Measurements from ENCODE around the gene ZNF740.

ZNF740 gene

DNA sequence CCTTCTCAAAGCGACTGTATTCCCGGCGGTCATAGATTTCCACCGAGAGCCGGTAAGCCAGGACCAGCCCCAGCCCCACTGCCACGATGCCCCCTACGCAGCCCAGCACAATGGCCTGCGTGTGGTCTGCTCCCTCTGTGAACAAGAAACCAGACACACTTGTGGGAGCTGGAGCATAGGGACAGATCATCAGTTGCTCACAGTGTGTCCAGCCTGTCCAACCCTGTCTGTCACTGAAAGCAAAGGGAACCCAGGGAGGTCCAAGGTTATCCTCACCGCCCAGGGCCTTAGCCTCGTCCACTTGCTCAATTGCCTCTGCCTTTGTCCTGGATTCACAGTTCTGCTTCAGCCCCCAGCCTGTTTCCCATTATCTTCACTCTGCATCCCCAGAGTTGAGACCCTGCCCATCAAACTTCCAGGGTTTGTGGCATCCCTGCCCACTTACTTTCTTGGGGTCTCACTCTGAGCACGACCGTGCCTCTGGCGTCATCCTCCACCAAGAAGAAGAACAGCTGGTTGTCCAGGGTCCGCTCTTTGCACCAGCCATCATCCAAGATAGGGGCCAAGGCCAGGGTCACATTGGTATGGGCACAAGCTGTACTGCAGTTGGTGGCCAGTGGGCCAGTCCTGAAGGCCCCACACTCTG is 11.5 kb downstream of the ZNF740 start:
- TF ChIP-seq ZBTB7A (IDR thresholded peaks at IDR 0.05; ENCODE audit: low read depth) (no peak), EP300 (IDR thresholded peaks at IDR 0.05; ENCODE audit: borderline replicate concordance) (no peak), CEBPB (IDR thresholded peaks at IDR 0.05) (no peak), TAF1 (IDR thresholded peaks at IDR 0.05; ENCODE audit: low read depth) (no peak)
- TF ChIP-seq, protein P1, sequence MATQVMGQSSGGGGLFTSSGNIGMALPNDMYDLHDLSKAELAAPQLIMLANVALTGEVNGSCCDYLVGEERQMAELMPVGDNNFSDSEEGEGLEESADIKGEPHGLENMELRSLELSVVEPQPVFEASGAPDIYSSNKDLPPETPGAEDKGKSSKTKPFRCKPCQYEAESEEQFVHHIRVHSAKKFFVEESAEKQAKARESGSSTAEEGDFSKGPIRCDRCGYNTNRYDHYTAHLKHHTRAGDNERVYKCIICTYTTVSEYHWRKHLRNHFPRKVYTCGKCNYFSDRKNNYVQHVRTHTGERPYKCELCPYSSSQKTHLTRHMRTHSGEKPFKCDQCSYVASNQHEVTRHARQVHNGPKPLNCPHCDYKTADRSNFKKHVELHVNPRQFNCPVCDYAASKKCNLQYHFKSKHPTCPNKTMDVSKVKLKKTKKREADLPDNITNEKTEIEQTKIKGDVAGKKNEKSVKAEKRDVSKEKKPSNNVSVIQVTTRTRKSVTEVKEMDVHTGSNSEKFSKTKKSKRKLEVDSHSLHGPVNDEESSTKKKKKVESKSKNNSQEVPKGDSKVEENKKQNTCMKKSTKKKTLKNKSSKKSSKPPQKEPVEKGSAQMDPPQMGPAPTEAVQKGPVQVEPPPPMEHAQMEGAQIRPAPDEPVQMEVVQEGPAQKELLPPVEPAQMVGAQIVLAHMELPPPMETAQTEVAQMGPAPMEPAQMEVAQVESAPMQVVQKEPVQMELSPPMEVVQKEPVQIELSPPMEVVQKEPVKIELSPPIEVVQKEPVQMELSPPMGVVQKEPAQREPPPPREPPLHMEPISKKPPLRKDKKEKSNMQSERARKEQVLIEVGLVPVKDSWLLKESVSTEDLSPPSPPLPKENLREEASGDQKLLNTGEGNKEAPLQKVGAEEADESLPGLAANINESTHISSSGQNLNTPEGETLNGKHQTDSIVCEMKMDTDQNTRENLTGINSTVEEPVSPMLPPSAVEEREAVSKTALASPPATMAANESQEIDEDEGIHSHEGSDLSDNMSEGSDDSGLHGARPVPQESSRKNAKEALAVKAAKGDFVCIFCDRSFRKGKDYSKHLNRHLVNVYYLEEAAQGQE (IDR thresholded peaks at IDR 0.05; ENCODE audit: low read depth), result no peak

DNA sequence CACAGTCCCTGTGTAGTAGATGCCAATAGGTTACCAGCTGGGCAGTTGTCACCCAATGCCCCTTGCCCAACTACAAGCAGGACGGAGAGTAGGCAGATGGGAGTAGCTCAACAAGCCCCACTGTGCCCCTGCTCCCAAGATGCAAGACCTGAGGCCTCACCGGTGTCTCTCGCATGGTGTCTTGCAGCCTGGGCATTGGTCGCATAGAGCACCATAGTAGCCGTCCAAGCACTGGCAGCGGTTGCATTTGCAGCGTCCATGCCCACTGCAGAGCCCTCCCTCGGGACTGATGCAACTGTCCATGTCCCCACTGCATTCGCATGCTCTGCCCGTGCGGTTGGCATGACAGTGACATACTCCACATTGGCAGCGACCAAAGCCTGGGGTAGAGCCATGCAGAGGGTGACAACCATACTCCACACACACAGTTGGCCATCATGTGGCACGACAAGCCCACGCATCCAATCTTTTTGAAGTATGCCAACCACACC is 12.1 kb downstream of the ZNF740 start:
- TF ChIP-seq, protein P2, sequence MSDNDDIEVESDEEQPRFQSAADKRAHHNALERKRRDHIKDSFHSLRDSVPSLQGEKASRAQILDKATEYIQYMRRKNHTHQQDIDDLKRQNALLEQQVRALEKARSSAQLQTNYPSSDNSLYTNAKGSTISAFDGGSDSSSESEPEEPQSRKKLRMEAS (IDR thresholded peaks at IDR 0.05), result no peak
- TF ChIP-seq RAD21 (IDR thresholded peaks at IDR 0.05; ENCODE audit: low read depth) (no peak), TAF1 (IDR thresholded peaks at IDR 0.05; ENCODE audit: low read depth) (no peak), NFIC (IDR thresholded peaks at IDR 0.05) (no peak), EP300 (IDR thresholded peaks at IDR 0.05; ENCODE audit: borderline replicate concordance) (no peak), CREB1 (IDR thresholded peaks at IDR 0.05; ENCODE audit: low read depth) (no peak), CEBPB (IDR thresholded peaks at IDR 0.05) (no peak), YY1 (IDR thresholded peaks at IDR 0.05; ENCODE audit: low read depth) (no peak), ZBTB7A (IDR thresholded peaks at IDR 0.05; ENCODE audit: low read depth) (no peak), EGR1 (IDR thresholded peaks at IDR 0.05) (no peak), USF1 (IDR thresholded peaks at IDR 0.05) (no peak), TCF12 (IDR thresholded peaks at IDR 0.05; ENCODE audit: low read depth) (no peak), FOXM1 (IDR thresholded peaks at IDR 0.05; ENCODE audit: borderline replicate concordance, low read depth) (no peak), TEAD4 (IDR thresholded peaks at IDR 0.05) (no peak)
- TF ChIP-seq, protein P1 (IDR thresholded peaks at IDR 0.05; ENCODE audit: low read depth), result no peak

GRCh38 chr12:53193040-53193439 is 12.5 kb downstream of the ZNF740 start:
- TF ChIP-seq, protein P1 (IDR thresholded peaks at IDR 0.05; ENCODE audit: low read depth), result no peak
- TF ChIP-seq EP300 (IDR thresholded peaks at IDR 0.05; ENCODE audit: borderline replicate concordance) (no peak), FOXM1 (IDR thresholded peaks at IDR 0.05; ENCODE audit: borderline replicate concordance, low read depth) (no peak), CEBPB (IDR thresholded peaks at IDR 0.05) (no peak), YY1 (IDR thresholded peaks at IDR 0.05; ENCODE audit: low read depth) (no peak), NFIC (IDR thresholded peaks at IDR 0.05) (no peak), RAD21 (IDR thresholded peaks at IDR 0.05; ENCODE audit: low read depth) (no peak), TCF12 (IDR thresholded peaks at IDR 0.05; ENCODE audit: low read depth) (no peak), TAF1 (IDR thresholded peaks at IDR 0.05; ENCODE audit: low read depth) (no peak), EGR1 (IDR thresholded peaks at IDR 0.05) (no peak), TEAD4 (IDR thresholded peaks at IDR 0.05) (no peak), ZBTB7A (IDR thresholded peaks at IDR 0.05; ENCODE audit: low read depth) (no peak), USF1 (IDR thresholded peaks at IDR 0.05) (no peak), CREB1 (IDR thresholded peaks at IDR 0.05; ENCODE audit: low read depth) (no peak)
- TF ChIP-seq, protein P2 (IDR thresholded peaks at IDR 0.05), result no peak

DNA sequence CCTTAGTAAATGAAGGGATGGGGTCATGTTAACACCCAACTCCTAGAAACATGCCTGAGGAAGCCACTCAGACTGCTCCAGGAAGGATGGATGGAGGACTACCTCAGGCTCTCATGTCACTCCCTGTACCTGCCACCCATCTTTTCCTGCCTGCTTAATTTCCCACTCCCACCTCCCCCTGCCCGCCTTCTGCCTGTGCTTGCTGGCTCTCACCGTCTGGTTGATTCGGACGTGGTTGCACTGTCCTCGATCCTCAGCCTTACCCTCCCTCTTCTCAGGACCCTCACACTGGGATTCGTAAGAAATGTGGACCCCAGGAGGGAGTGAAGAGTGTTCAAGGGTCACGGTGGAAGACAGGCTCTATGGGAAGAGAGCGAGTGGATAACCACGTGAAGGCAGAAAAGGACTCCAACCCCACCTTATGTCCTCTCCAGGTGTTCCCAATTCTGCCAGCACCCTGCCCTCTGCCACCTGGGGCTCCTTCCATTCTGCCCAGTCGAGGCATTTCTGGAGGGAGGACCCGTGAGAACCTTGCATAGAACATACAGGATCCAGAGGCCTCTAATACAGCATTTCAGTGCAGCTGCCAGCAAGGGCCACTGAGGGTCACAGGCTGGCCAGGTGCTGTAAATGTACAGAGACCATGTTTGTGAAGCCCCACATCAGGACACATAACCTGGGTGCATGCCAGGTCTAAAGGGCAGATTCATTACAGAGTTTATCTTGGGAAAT is 13.6 kb downstream of the ZNF740 start:
- no peak for TF ChIP-seq FOXM1 (IDR thresholded peaks at IDR 0.05; ENCODE audit: borderline replicate concordance, low read depth)
- TF ChIP-seq, protein P1 (IDR thresholded peaks at IDR 0.05; ENCODE audit: low read depth), result no peak

Measured in Ishikawa (cell line).